ENCODE results near the gene FTO.

Gene FTO

DNA sequence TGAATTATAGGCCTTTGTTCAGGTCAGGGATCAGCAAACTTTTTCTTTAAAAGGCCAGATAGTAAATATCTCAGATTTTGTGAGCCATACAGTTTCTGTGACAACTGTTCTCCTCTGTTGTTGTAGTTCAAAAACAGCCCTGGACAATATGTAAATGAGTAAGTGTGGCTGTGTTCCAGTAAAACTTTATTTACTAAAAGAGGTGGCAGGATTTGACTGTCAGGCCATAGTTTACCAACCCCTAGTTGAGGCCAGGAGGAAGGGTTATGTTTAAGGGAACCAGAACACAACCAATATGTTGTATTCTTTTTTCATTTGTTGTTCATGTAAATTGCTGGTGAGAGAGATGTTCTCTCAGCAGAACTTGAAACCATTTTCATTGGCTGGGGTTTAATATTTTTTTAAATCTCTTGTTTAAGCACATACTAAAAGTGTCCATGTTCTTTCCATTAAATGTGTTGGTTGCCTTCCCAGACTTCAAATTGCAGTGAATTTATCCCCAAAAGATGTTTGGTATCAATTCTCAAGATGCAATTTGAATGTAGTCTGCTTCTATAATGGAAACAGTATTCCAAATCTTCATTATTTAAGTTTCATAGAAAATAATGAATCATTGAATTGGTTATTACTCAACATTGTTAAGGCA lies 260.3 kb downstream of the FTO start:
- no peak for DNase-seq (ENCODE audit: low read depth)
- TF ChIP-seq, protein P1, sequence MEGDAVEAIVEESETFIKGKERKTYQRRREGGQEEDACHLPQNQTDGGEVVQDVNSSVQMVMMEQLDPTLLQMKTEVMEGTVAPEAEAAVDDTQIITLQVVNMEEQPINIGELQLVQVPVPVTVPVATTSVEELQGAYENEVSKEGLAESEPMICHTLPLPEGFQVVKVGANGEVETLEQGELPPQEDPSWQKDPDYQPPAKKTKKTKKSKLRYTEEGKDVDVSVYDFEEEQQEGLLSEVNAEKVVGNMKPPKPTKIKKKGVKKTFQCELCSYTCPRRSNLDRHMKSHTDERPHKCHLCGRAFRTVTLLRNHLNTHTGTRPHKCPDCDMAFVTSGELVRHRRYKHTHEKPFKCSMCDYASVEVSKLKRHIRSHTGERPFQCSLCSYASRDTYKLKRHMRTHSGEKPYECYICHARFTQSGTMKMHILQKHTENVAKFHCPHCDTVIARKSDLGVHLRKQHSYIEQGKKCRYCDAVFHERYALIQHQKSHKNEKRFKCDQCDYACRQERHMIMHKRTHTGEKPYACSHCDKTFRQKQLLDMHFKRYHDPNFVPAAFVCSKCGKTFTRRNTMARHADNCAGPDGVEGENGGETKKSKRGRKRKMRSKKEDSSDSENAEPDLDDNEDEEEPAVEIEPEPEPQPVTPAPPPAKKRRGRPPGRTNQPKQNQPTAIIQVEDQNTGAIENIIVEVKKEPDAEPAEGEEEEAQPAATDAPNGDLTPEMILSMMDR (IDR thresholded peaks at IDR 0.05; ENCODE audit: control insufficient read depth, insufficient read depth, low read depth, low read length, missing control alignments), result no peak
- no peak overlapping the region for H3K4me3 ChIP-seq (ENCODE audit: control insufficient read depth, low read depth, low read length)

DNA sequence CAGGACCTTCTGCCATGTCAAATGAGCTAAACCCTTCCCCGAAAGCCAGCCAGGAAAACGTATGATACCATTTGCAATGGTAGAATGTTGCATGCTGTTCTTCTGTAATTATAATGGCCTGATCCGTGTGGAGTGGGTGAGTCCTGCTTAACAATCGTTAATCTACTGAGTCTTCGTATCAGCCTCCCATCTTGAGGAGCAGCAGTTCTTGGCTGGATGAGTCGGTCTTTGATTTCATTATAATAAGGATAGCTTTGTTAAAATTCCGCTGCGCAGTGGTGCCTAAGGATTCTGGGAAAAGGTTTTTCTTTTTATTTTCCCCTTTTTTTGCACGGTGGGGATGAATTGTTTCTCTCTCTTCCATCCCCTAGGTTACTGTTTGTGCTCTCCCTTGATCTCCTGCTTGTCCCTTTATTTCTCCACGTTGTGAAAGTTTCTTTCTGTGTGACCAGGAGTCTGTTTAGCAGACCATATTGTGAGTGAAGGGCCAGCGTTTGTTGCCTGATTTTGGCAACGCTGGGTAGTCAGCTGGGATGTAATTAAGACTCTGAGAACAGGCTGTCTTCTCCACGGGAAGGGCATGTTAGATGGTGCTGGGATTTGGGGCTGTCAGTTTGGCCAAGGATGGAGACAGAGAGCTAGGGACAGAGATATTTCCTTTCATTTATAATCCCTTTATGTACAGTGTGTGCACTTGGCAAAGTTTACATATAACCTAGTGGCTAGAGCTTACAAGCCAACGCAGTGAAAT lies 263.0 kb downstream of the FTO start:
- TF ChIP-seq, protein P1 (IDR thresholded peaks at IDR 0.05; ENCODE audit: control insufficient read depth, insufficient read depth, low read depth, low read length, missing control alignments), result no peak
- DNase-seq (ENCODE audit: low read depth), result no peak
- no peak overlapping the region for H3K4me3 ChIP-seq (ENCODE audit: control insufficient read depth, low read depth, low read length)

DNA sequence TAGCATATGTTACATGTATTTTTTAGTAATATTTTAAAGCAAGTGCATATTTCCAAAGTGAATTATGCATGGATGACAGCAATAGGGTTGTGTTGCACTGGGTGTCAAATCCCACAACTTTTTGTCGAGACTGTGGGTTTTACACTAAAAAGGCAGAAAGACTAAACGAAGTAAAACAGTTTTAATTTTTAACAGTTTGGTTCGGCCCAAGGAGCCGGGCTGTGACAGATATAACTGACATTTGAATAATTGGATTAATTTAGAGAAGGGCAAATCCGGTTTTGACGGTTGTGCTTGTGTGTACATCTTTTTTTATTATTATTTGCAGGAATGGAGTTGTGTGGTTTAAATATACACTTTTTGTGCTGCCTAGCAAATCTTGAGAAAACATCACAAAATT lies 263.6 kb downstream of the FTO start:
- TF ChIP-seq, protein P1 (IDR thresholded peaks at IDR 0.05; ENCODE audit: control insufficient read depth, insufficient read depth, low read depth, low read length, missing control alignments), result no peak
- H3K4me3 ChIP-seq (ENCODE audit: control insufficient read depth, low read depth, low read length), result no peak overlapping the region
- no peak for DNase-seq (ENCODE audit: low read depth)

DNA sequence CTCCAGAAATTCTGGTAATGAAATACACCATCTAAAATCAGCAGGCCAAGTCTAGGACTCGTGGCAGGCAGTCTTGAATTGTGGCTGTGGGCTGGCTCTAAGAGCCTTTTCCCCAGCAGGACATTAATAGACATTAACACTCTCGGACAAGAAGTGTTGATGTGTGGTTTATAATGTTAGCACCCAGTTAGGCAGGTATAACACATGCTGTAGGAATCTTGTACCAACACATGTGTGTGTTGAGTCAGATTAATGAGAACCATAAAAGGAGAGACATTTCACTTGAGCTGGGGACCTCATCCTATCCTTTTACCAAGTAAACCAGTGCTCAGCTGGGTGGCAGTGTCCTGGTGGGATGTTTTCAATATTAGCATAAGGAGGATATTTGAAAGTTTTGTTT lies 264.5 kb downstream of the FTO start:
- no peak overlapping the region for H3K4me3 ChIP-seq (ENCODE audit: control insufficient read depth, low read depth, low read length)
- TF ChIP-seq, protein P1 (IDR thresholded peaks at IDR 0.05; ENCODE audit: control insufficient read depth, insufficient read depth, low read depth, low read length, missing control alignments), result no peak
- no peak for DNase-seq (ENCODE audit: low read depth)

DNA sequence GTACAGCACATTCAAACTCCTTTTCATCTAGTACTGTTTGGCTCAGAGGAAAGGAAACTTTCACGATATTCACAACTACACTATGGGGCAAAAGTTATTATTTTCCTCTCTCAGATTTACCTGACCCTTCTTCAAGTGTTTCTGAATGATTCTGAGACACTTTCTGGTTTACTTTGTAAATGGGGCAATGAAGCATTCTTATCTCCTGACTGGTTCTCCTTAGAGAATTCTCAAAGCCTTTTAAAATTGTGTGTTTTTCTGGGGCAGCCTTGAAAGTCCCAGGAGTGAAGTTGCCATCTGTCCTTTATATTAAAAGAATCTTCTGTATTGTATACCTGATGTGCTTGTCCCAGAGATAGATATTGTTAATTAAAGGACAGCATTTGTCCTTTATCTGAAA lies 264.9 kb downstream of the FTO start:
- TF ChIP-seq, protein P1 (IDR thresholded peaks at IDR 0.05; ENCODE audit: control insufficient read depth, insufficient read depth, low read depth, low read length, missing control alignments), result no peak
- no peak overlapping the region for H3K4me3 ChIP-seq (ENCODE audit: control insufficient read depth, low read depth, low read length)
- DNase-seq (ENCODE audit: low read depth), result no peak

DNA sequence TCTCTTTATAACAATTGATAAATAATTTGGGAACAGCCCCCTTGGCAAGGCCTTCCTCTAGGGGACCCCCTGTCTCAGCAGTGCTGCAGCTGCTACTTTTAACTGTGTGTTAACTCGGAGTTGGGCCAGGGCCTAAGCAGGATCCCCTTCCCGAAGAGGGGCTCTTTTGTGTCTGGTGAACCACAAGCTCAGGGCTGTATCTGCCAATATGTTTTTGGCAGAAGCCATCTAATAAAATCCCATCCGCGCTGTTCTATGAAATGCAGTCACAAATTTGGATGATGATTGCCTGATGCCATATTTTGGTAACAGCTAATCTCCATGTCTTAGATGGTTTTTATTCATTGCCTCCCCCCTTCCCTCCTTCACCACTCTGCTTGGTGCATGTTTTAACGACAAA lies 267.7 kb downstream of the FTO start:
- TF ChIP-seq, protein P1 (IDR thresholded peaks at IDR 0.05; ENCODE audit: control insufficient read depth, insufficient read depth, low read depth, low read length, missing control alignments), result no peak
- no peak overlapping the region for H3K4me3 ChIP-seq (ENCODE audit: control insufficient read depth, low read depth, low read length)
- no peak for DNase-seq (ENCODE audit: low read depth)

Data from AG09309 (cell line).